HG03103 (cell line): Measurements from ENCODE around the gene UAP1.

ENCODE experiments used
- ATAC-seq: cut with Tn5 transposase; IDR thresholded peaks from one replicate; pipeline ENCODE4 v1.9.1; 2021; ENCODE audit warnings: low read depth; ENCODE audit not compliant: unreplicated experiment

Gene UAP1

DNA sequence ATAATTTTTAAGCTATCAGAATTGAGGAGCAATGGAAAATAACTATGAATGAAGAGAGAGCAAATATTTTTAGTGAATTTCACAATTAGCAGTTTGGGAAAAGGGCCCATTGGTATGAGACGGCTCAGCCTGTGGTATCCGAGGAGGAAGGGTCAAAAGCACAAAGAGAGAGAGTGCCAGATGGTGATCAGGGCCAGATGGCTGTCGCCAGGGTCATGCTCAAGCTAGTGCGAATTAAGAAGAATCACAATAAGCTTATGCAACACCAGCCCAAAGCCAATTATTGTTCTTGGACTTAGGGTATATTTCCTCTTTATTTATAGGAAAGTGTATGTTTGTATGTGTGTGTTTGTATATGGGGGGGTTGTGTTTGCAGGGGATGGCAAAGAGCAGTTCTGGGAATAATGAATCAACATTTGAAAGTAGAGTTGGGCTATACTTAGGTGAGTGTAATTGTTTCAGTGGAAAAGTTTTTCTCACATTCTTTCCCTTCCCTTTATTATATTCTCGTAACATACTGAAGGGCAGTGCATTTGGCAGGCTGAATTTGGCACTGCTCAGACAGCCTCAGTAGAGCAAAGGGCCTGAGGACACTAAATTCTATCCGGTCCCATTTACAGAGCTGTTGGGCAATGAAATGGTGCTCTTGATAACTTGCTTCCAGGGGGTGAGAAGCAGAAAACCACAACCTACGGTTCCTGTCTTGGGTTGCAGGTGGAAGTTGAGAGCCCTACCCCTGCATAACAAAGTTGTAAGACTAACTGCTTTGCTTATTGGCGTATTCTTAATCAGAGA lies 51.3 kb downstream of the UAP1 start:
- ATAC-seq: no peak

DNA sequence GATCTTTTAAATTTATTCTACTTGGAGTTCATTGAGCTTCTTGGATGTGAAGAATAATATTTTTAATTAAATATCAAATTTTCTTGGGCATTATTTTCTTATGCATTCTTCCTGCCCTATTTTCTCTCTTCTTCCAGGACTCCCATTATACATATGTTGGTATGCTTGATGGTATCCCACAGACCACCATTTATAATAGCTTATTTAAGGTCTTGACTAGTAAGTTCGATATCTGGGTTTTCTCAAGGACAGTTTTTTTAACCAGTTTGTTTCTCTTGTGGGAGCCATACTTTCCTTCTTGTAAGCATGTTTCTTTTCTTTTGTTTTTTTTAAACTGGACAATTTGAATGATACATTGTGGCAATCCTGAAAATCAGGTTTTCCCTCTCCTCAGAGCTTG lies 55.3 kb downstream of the UAP1 start:
- no peak for ATAC-seq

DNA sequence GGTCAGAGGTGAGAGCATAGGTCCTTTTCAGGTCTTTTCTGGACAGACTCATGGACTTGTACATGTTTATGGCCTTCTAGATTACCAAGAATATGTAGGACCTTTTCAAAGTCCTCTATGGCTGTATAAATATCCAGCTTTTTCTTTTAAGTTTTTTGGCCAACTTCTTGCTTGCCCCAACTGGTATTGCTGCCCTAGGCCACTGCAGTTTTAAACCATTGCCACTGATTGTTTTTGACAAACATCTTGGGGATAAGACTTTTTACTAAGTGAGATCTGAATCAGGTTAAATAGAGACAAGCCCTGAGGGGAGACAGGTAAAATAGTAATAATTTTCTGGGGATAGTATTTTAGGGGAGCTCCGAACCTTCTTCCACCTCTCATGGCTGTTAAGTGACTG lies 56.0 kb downstream of the UAP1 start:
- no peak for ATAC-seq

DNA sequence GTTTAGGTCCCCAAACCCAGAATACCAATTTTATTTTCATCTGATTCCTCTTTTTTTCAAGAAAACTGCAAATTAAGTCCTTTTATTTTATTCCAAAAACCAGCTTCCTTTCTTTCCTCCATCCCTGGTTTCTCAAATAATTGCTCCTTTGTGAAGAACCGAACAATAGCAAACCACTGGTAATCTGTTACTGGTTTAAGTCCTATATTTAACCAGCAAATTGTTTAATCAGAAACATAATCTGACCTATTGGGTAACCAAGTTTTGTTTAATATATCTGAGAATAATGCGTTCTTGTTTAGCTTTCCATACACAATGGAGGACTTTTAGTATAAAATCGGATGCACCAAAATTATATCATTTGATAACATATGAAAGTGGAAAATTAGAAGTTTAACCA lies 57.6 kb downstream of the UAP1 start:
- ATAC-seq: no peak

DNA sequence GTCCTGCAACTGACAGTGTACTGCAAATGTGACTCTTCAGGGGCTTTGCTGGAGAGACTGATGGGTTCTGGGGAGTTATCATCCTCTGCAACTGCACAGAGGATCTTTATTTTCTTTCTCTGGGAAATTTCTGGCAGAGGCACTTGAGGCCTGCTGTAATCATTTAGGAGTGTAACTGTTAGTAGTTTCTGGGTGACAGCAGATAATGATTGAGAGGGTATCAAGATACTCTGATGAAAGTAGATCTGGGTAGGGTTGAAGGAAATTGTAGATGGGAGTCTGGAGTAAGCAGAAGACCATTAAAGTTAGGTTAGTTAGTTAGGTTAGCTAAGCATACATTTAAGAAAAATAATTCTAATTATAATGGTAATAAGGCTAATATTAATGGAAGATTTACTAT lies 59.7 kb downstream of the UAP1 start:
- ATAC-seq: no peak

DNA sequence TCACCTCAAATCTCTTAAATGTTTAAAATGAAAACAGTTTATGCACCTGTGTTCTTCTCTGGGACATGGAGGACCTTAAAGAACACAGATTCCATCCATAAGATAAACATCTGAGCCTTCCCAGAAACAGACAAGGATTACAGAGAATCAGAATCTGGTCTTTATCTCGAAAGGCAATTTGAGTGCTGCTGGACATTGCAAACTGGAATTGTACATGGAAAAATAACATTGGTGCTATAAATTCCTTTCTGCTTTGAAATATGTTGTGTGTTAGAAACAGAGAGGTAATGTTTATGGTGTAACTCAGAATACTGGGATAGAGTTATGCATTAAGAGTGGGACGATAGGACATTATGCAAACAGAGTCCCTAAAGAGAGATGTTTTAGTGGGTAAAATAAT lies 64.2 kb downstream of the UAP1 start:
- ATAC-seq: no peak

DNA sequence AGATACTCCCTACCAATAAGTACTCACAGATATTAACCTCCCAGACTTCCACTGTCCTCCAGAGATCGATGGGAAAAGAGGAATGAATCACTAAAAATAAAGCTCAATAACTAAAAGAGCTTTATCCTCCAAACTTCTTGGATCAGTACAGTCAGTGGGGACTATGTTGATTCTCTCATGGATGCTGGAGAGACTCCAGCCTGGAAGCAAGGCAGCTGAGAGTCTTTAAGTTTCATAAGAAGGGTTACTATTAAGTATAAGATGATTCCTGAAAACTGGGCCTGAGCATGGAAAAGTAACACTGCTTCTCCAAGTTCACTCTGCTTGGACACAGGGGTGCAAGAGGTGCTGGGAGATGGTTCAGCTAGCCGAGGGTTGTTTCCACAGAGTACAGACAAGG lies 64.6 kb downstream of the UAP1 start:
- no peak for ATAC-seq

DNA sequence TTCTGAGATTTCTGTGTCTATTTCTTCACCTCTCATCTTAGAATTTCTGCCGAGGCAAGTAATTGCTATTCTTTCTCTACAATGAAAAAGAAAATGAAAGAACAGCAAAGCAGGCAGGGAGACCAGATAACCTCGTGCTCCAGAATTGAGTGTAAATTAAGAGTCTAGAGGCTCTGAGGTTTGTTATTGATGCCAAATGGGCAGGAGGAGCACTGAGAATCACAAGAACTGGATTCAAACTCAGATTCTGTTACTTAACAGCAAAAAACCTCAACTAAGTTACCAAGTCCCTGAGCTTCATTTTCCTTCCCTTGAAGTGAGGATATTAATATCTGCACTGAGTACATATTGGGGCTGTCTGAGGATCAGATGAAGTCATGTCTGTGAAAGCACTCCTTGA lies 65.2 kb downstream of the UAP1 start:
- no peak for ATAC-seq

DNA sequence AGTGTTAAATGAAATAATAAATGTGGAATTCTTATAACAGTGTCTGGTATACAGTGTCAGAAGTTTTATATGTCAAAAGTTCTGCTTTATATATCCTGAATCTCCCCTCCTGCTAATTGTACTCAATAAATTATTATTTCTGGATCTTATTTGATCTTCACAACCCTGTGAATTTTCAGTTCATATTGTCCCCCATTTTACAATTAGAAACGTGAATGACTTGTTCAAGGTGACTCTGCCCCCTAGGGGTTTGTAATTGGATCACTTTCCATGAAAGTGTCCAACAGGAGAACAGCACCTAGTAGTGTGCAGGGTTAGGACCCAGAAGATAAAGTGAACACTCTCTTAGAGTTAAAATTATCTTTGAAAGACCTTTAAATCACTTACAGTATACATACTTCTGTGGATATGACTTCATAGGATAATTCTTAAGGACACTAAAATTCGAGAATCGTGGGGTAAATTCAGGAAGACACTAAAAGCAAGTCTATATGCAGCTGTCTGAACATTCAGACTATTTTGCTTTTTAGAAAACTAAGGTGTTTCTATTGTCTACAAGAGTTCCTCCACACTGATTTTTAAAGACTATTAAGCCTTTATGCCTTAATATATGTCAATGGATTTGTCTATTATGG lies 66.3 kb downstream of the UAP1 start:
- ATAC-seq: no peak

DNA sequence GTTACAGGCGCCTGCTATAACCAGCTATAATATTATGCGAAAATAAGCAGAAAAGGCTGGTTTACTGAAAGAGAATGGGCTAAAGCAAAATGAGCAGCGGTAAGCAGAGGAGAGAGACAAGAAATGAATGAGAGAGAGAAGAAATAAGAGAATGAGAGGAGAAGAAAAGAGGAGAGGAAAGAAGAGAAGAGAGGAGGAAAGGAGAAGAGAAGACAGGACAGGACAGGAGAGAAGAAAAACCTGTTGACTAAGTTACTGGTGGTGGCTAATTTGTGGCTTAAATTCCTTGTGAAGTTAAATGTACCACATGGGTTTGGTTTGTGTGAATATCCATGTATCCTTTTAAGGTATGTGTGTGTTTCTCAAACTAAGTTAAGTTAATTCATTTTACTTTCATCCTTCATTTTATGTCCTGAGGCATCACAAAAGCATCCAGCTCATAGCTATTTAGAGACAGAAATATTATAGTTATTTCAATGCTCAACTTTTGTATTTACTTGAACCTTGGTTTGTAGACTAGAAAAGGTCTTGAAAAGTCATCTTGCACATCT lies 67.6 kb downstream of the UAP1 start:
- ATAC-seq: no peak

DNA sequence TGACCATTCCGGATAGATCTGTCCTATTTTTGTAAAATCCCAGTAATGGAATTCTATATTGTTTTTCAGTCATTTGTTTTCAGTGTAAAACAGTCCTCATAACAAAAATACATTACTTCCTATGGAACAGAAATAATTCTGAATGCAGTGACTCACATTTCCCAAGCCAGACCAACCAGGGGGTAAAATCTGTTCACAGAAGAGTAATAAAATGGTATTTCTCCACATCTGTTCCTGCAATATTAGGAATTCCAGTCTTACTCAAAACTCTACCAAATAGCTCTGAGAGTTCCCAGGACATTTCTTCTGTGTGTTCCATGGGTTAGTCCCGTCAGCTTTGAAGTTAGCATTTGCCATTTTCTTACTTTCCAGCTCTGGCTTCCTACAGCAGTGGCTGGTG lies 68.1 kb downstream of the UAP1 start:
- no peak for ATAC-seq

DNA sequence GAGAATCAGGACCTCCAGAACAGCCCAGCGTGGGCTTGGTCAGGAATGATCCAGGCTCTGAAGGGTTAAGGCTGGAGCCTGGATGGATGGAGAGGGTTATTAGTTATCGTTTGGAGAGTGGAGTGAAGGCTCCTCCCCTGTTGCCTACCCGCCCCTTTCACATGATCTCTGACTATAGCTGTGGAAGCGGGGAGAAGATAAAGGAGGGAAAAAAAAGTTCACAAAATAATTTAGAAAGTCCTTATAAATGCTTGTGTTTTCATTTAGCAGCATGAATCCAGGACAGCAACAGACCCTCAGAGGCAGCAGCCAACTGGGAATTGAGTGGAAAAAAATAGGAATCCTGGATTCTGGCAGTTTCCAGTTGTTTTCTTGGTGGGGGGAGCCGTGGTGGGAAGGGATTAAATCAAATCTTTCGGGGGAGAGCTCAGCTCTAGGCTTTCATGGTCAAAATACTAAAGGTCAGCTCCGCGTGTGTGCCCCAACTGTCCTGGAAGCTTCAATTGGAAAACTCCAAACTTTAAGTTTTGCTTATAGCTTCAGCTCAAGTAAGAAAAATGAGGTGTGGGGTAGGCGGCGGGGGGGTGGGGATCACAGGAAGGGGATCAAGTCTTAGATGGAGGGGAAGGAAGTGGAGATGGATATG lies 70.1 kb downstream of the UAP1 start:
- ATAC-seq: no peak

DNA sequence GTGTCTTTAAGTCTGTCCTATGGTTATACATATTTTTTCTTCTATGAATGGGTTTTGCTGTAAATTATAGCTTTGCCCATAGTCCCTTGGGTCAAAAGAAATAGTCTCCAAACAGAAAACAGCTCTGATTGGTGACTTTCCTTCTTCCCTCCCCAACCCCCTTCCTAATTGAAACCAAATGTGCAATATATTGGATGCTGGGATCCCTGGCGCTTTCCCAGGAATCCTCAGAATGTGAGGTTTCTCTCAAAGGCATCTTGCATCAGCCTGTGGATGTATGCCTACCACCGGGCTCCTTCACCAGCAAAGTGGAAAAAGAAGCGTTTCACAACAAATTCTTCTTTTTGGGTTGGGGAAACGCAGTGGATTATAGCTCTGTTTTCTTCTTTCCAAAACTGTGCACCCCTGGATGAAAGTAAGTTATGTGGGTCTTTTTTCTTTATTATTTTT lies 70.7 kb downstream of the UAP1 start, which contains the start of gene DDR2:
DDR2 (plus strand) TSS at position 248 of the 450 bp plus-strand sequence. CDS start 86,600 bp downstream, outside the sequence.
- no peak for ATAC-seq

DNA sequence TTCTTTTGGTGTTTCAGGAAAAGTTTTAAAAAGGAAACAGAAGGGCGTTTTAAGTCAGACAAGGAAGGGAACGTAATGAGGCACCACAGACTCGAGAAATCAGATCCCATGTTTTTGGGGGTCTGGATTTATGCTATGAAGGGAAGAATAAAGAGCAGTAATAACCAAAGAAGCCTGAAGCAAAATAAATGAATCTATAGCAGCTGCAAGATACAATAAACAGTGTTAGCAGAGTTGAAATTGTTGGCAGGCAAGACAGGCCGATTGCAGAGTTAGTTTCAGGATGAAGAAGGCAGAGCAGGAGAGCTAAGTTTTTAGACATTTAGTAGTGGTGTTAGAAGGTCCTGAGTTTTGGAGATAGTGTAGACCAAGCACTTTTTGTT lies 71.2 kb downstream of the UAP1 start:
- no peak for ATAC-seq

DNA sequence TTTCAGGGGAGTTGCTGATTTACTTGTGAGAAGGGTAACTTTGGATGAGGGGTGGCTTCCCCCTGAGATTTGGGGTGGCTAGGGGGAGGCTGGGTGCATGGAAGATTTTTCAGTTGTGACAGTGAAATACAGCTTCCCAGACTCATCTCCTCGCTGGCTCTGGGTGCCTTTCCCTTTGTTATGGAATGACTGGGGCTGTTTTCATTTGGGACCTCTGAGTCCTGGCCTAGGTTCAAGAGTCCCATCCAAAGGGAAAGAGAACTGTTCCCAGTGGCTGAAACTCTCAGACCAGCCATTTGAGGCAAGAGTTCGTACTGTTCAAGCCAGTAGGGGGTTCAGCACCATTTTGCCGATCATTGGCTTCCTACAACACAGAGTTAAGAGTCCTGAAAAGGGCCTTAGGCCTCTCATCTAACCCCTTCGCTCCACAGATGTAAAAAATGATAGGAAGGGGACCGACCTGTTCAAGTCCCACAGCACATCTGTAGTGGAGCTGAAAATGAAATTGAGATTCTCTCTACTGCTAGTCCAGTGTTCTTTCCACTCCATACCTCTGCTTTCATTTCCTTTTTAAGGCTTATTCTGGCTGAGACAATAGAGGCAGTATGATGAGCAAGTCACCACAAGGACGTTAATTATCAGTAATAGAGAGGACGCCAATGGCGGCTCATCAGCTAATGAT lies 71.7 kb downstream of the UAP1 start:
- no peak for ATAC-seq

DNA sequence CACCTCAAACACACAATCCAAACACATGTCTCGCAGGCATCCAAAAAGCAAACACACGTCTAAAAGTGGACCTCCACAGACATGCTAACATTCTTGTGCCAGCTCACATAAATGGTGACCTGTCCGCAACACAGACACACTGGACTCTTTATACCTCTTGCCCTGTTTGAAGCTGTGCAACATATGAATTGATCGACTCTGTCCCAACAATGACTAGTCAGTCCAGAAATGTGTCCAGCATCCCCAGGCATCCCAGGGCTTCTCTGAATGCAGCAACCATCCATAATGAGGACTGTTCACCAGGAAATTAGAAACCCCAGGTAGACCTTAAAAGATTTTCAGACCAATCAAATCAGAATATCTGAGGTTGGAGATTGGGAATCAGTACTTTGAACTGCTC lies 73.9 kb downstream of the UAP1 start:
- no peak for ATAC-seq

DNA sequence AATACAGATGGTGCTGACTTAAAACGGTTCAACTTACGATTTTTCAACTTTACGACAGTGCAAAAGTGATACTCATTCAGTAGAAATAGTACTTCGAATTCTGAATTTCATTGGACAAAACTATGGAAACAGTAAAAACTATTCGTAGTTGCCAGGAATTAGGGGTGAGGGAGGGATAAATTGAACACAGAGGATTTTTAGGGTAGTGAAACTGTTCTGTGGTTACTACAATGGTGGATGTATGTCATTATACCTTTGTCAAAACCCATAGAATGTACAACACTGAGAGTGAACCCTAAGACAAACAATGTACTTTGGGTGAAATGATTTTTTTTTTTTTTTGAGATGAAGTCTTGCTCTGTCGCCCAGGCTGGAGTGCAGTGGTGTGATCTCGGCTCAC lies 78.2 kb downstream of the UAP1 start:
- peak; percentile 67 for ATAC-seq

DNA sequence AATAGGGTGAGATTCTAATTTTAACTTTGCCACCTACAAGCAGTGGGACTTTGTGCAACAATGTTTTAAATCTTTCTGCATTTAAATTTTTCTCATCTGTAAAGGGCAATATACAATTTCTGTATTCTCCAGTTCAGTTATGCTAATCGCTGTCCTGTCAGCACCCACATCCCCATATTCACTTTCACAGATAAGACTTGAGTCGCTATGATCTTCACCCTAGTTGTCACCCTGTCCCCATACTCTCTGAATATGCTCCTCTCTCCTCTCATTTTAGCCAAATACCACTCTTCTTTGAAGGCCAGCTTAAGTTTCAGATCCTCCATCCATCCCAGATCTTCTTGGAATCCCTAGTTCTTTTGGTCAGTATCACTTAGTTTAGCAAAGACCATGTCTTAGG lies 79.6 kb downstream of the UAP1 start:
- ATAC-seq: no peak

DNA sequence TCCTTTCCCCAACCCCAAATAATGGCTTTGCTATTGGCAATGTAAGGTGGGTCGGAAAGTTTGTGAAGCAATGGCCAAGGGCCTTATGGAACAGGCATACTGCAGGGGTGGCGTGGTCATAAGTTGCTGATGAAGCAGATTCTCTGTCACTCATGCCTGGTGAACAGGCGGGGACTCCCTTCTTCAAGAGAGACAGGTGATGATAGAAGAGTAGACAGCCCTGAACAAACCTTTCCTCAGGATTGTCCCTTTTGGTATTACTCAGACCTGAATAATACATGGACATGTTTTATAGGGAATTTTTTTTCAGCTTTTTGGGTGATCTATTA lies 83.4 kb downstream of the UAP1 start:
- ATAC-seq: no peak

DNA sequence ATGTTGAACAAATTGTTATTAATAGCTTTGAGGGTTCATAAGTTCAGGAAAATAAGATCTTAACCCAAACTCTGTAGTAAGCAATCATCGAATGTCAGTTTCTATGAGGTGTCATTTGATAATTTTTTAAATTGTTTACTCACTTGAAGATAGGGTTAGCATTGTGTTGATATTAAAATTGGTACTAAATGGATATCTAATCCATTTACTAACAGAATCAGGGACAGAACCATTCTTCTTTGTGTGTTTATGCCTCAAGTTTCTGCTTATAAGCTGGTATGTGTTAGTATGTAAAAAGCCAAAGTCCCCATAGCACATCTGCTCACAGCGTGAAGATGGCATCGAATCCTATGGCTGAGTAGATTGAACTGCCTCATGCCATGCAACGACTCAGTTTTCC lies 84.1 kb downstream of the UAP1 start:
- no peak for ATAC-seq

DNA sequence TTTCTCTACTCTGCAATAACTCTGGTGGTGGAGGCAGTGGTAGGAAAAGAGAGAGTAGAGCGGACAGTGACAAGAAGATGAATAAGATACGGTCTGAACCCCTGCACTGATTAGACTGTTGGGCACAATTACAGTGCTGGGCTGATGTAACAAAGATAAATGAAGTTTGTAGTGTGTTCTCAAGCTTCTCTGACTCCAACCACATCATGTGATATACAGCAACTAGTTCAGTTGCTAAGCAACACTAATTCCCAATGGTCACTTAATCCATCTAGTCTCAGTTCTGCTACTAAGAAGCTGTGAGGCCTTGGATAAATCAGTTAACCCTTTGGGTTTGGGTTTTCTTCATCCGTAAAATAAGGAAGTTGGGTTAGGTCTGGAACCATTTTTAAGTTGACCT lies 88.1 kb downstream of the UAP1 start:
- no peak for ATAC-seq
